CD4-positive, alpha-beta T cell treated with Interleukin-15 for 4 hours (primary cell): Measurements from ENCODE around the gene SELPLG.
"Not testable (repeated sequence)": the region's sequence is repeated elsewhere in the genome, so short reads cannot be mapped to it uniquely, and the experiment has no call there.

Source experiments
- DNase-seq: peaks from one replicate; pipeline ENCODE4 v3.0.0-alpha.2; 2020; ENCODE audit warnings: low spot score

The SELPLG gene

GRCh38 chr12:108655812-108656175 is 22.1 kb upstream of the SELPLG start:
- not testable (repeated sequence) for DNase-seq

GRCh38 chr12:108654622-108655021 is 20.9 kb upstream of the SELPLG start:
- DNase-seq = not testable (repeated sequence)

- DNase-seq = no peak
These were observed 20.2 kb upstream of the SELPLG start for GRCh38 chr12:108653922-108654321.

- DNase-seq = no peak
These were observed 19.4 kb upstream of the SELPLG start for GRCh38 chr12:108653082-108653516.

GRCh38 chr12:108650083-108650482 is 16.4 kb upstream of the SELPLG start:
- DNase-seq = no peak

GRCh38 chr12:108649669-108650068 is 16.0 kb upstream of the SELPLG start:
- DNase-seq = no peak

GRCh38 chr12:108649126-108649525 is 15.4 kb upstream of the SELPLG start:
- DNase-seq = no peak

- no peak for DNase-seq
These were observed 14.7 kb upstream of the SELPLG start for GRCh38 chr12:108648371-108648770.

GRCh38 chr12:108647585-108648287 is 14.0 kb upstream of the SELPLG start:
- DNase-seq = no peak

- no peak for DNase-seq
These were observed 13.2 kb upstream of the SELPLG start for GRCh38 chr12:108646600-108647579.

- no peak for DNase-seq
These were observed 12.2 kb upstream of the SELPLG start for GRCh38 chr12:108645686-108646599.

GRCh38 chr12:108644811-108645120 is 11.1 kb upstream of the SELPLG start:
- DNase-seq = no peak

GRCh38 chr12:108643941-108644810 is 10.5 kb upstream of the SELPLG start:
- no peak for DNase-seq

GRCh38 chr12:108642899-108643654 is 9.4 kb upstream of the SELPLG start:
- no peak for DNase-seq

GRCh38 chr12:108642269-108642870 is 8.7 kb upstream of the SELPLG start:
- no peak for DNase-seq

- DNase-seq = no peak
These were observed 8.0 kb upstream of the SELPLG start for GRCh38 chr12:108641446-108642268.

- no peak for DNase-seq
These were observed 7.2 kb upstream of the SELPLG start for GRCh38 chr12:108640802-108641445.

GRCh38 chr12:108638997-108639822 is 5.5 kb upstream of the SELPLG start:
- no peak for DNase-seq
